ENCODE results near the gene BLVRB. TPM values are rescaled to one million over a fixed set of nuclear protein-coding genes. Genes with fewer than 3 reads are reported as not detected.
"Not testable (repeated sequence)": the region's sequence is repeated elsewhere in the genome, so short reads cannot be mapped to it uniquely, and the experiment has no call there.

Gene BLVRB
- polyA plus RNA-seq, 1 donor (not counting 4 experiments of a cell fraction or from before 2014, with no cell fraction given): 52.5 TPM

DNA sequence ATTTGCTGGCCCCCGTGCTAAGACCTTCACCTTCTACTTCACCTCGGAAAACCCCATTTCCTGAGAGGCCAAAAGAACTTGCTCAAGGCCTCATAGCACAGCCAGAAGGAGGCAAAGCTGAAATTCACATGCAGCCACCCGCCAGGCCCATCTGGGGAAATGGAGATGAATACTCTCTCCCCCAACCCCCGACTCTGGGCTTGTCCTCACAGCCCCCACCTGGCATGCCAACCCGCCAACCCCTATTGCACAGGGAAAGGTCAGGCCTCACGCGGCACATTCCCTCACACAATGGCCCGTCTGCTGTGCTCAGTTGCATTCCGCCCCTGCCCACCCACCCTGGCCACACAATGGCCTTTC lies 55.5 kb downstream of the BLVRB start:
- peaks cover 11% of the 10 kb centered on the region for H3K4me1 ChIP-seq (ENCODE audit: control insufficient read depth, extremely low read depth, insufficient read depth, low read length)
- H3K4me3 ChIP-seq (ENCODE audit: control insufficient read depth in 2 of 3, extremely low read depth in 1 of 3, insufficient read depth in 2 of 3, low read depth in 1 of 3, low read length in 3 of 3): no peak overlapping the region
- FAIRE-seq (no peak), DNase-seq (ENCODE audit: low read depth, low spot score) (no peak)
- no peak overlapping the region for H2AFZ ChIP-seq (ENCODE audit: control insufficient read depth, low read length)
- H3K9me3 ChIP-seq (ENCODE audit: control insufficient read depth, low read depth, low read length): no peaks in the 10 kb centered on the region
- H3K27me3 ChIP-seq (ENCODE audit: control insufficient read depth, extremely low read depth, insufficient read depth, low read length): no peaks in the 10 kb centered on the region
- H3K79me2 ChIP-seq (ENCODE audit: control insufficient read depth, insufficient read depth, low read length): no peaks in the 10 kb centered on the region
- no peaks in the 10 kb centered on the region for H4K20me1 ChIP-seq (ENCODE audit: control insufficient read depth, extremely low read depth, insufficient read depth, low read length)
- no peaks in the 10 kb centered on the region for H3K9me1 ChIP-seq (ENCODE audit: control insufficient read depth, extremely low read depth, insufficient read depth, low read length)
- no peak overlapping the region for H3K27ac ChIP-seq (ENCODE audit: control insufficient read depth, insufficient read depth, low read length)
- no peak for TF ChIP-seq EZH2 (IDR thresholded peaks at IDR 0.05; ENCODE audit: low read length)
- TF ChIP-seq, protein P1, sequence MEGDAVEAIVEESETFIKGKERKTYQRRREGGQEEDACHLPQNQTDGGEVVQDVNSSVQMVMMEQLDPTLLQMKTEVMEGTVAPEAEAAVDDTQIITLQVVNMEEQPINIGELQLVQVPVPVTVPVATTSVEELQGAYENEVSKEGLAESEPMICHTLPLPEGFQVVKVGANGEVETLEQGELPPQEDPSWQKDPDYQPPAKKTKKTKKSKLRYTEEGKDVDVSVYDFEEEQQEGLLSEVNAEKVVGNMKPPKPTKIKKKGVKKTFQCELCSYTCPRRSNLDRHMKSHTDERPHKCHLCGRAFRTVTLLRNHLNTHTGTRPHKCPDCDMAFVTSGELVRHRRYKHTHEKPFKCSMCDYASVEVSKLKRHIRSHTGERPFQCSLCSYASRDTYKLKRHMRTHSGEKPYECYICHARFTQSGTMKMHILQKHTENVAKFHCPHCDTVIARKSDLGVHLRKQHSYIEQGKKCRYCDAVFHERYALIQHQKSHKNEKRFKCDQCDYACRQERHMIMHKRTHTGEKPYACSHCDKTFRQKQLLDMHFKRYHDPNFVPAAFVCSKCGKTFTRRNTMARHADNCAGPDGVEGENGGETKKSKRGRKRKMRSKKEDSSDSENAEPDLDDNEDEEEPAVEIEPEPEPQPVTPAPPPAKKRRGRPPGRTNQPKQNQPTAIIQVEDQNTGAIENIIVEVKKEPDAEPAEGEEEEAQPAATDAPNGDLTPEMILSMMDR (optimal IDR thresholded peaks at IDR 0.05 in 1 of 3, IDR thresholded peaks at IDR 0.05 in 1 of 3, conservative IDR thresholded peaks at IDR 0.05 in 1 of 3; ENCODE audit: extremely low read depth in 1 of 3, insufficient read depth in 2 of 3, low read length in 3 of 3): no peak
- no peak overlapping the region for H3K9ac ChIP-seq (ENCODE audit: control insufficient read depth, extremely low read depth, insufficient read depth, low read length)
- H3K4me2 ChIP-seq (ENCODE audit: control insufficient read depth, extremely low read depth, insufficient read depth, low read depth, low read length): no peak overlapping the region
- H3K36me3 ChIP-seq (ENCODE audit: control insufficient read depth in 2 of 2, extremely low read depth in 1 of 2, insufficient read depth in 2 of 2, low read length in 2 of 2): no peaks in the 10 kb centered on the region
- dilution Hi-C loops (cut with MboI; ENCODE audit: extremely low pct_ligation_motif_present, low sequenced_read_pairs): no loop called here

DNA sequence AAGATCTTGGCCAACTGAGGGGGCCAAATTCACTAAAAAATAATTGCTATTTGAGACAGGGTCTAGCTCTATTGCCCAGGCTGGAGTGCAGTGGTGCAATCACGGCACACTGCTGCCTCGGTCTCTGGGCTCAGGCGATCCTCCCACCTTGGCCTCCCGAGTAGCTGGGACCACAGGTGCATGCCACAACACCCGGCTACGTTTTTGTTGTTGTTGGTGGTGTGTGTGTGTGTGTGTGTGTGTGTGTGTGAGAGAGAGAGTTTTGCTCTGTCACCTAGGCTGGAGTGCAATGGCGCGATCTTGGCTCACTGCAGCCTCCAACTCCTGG lies 57.0 kb downstream of the BLVRB start:
- peaks cover 11% of the 10 kb centered on the region for H3K4me1 ChIP-seq (ENCODE audit: control insufficient read depth, extremely low read depth, insufficient read depth, low read length)
- H3K4me2 ChIP-seq (ENCODE audit: control insufficient read depth, extremely low read depth, insufficient read depth, low read depth, low read length); FAIRE-seq; H3K9me3 ChIP-seq (ENCODE audit: control insufficient read depth, low read depth, low read length); H3K27me3 ChIP-seq (ENCODE audit: control insufficient read depth, extremely low read depth, insufficient read depth, low read length); H3K36me3 ChIP-seq (ENCODE audit: control insufficient read depth in 2 of 2, extremely low read depth in 1 of 2, insufficient read depth in 2 of 2, low read length in 2 of 2); H3K79me2 ChIP-seq (ENCODE audit: control insufficient read depth, insufficient read depth, low read length); H3K9ac ChIP-seq (ENCODE audit: control insufficient read depth, extremely low read depth, insufficient read depth, low read length); DNase-seq (ENCODE audit: low read depth, low spot score); H3K4me3 ChIP-seq (ENCODE audit: control insufficient read depth in 2 of 3, extremely low read depth in 1 of 3, insufficient read depth in 2 of 3, low read depth in 1 of 3, low read length in 3 of 3); H2AFZ ChIP-seq (ENCODE audit: control insufficient read depth, low read length); H4K20me1 ChIP-seq (ENCODE audit: control insufficient read depth, extremely low read depth, insufficient read depth, low read length); H3K27ac ChIP-seq (ENCODE audit: control insufficient read depth, insufficient read depth, low read length); dilution Hi-C loops (cut with MboI; ENCODE audit: extremely low pct_ligation_motif_present, low sequenced_read_pairs); H3K9me1 ChIP-seq (ENCODE audit: control insufficient read depth, extremely low read depth, insufficient read depth, low read length): not testable (repeated sequence)
